HG02884 (cell line): ENCODE results near the gene ESR1.
A peak's percentile ranks its signal among the peaks of the same experiment; 100 is the strongest.
"Not testable (repeated sequence)": the region's sequence is repeated elsewhere in the genome, so short reads cannot be mapped to it uniquely, and the experiment has no call there.

ENCODE experiments used
- ATAC-seq: cut with Tn5 transposase; IDR thresholded peaks from one replicate; pipeline ENCODE4 v1.9.1; 2021; ENCODE audit warnings: mild to moderate bottlenecking, moderate library complexity; ENCODE audit not compliant: unreplicated experiment

The ESR1 gene

GRCh38 chr6:152124429-152125074, 317.1 kb downstream of the ESR1 start:
- ATAC-seq: no peak

- ATAC-seq: no peak
Measured at GRCh38 chr6:152127432-152128165, 320.1 kb downstream of the ESR1 start.

GRCh38 chr6:152129691-152130151, 322.2 kb downstream of the ESR1 start:
- ATAC-seq: no peak

- ATAC-seq: no peak
Measured at GRCh38 chr6:152130441-152130840, 323.0 kb downstream of the ESR1 start.

- ATAC-seq: no peak
Measured at GRCh38 chr6:152135755-152136448, 328.4 kb downstream of the ESR1 start.

- ATAC-seq: no peak
Measured at GRCh38 chr6:152136449-152136825, 329.0 kb downstream of the ESR1 start.

- ATAC-seq: not testable (repeated sequence)
Measured at GRCh38 chr6:152138344-152138743, 330.9 kb downstream of the ESR1 start.

GRCh38 chr6:152142105-152142504, 334.6 kb downstream of the ESR1 start:
- ATAC-seq: no peak

GRCh38 chr6:152143359-152143758, 335.9 kb downstream of the ESR1 start:
- ATAC-seq: no peak

- ATAC-seq: no peak
Measured at GRCh38 chr6:152146385-152146784, 338.9 kb downstream of the ESR1 start.

GRCh38 chr6:152147269-152147668, 339.8 kb downstream of the ESR1 start:
- no peak for ATAC-seq

GRCh38 chr6:152148412-152148811, 340.9 kb downstream of the ESR1 start:
- no peak for ATAC-seq

- ATAC-seq: no peak
Measured at GRCh38 chr6:152150196-152150595, 342.7 kb downstream of the ESR1 start.

GRCh38 chr6:152151920-152152319, 344.4 kb downstream of the ESR1 start:
- ATAC-seq: no peak

GRCh38 chr6:152154559-152155356, 347.3 kb downstream of the ESR1 start:
- no peak for ATAC-seq

- ATAC-seq: no peak
Measured at GRCh38 chr6:152155792-152156191, 348.3 kb downstream of the ESR1 start.

GRCh38 chr6:152160346-152160745, 352.9 kb downstream of the ESR1 start:
- ATAC-seq: peak; percentile 95

- ATAC-seq: peak; percentile 66
Measured at GRCh38 chr6:152161501-152161900, 354.0 kb downstream of the ESR1 start.

GRCh38 chr6:152164957-152165356, 357.5 kb downstream of the ESR1 start:
- ATAC-seq: no peak

- ATAC-seq: no peak
Measured at GRCh38 chr6:152166497-152166896, 359.0 kb downstream of the ESR1 start.

- no peak for ATAC-seq
Measured at GRCh38 chr6:152166897-152167296, 359.4 kb downstream of the ESR1 start.
